Lung (tissue), 12 donors: ENCODE results near the gene CIART. TPM values are rescaled to one million over a fixed set of nuclear protein-coding genes. Genes with fewer than 3 reads are reported as not detected.
A peak's percentile ranks its signal among the peaks of the same experiment; 100 is the strongest.

ENCODE experiments used
- ATAC-seq: fragments of 200-7000 bp; cut with Tn5 transposase; one replicate; pipeline ENCODE4 v1.9.1; 2020; ENCODE audit warnings: moderate number of reproducible peaks; ENCODE audit not compliant: insufficient read depth, low FRiP score
- DNase-seq, 3 donors: peaks; one replicate each; pipeline ENCODE4 v3.0.0-alpha.2; 2013 to 2017
- H3K27ac ChIP-seq, 2 donors: one replicate each; pipeline ENCODE4 v1.5.1; 2013; ENCODE audit warnings: mild to moderate bottlenecking in 2 of 2, moderate library complexity in 2 of 2, control low read depth in 1 of 2, inconsistent platforms in 1 of 2, low read depth in 1 of 2, low read length in 1 of 2
- H3K27me3 ChIP-seq, 3 donors: one replicate each; pipeline ENCODE4 v1.5.1; 2013; ENCODE audit warnings: low read length in 2 of 3; ENCODE audit not compliant: control insufficient read depth in 3 of 3, insufficient read depth in 3 of 3
- H3K36me3 ChIP-seq, 4 donors: one replicate each; pipeline ENCODE4 v1.5.1; 2013; ENCODE audit warnings: low read length in 4 of 4, mild to moderate bottlenecking in 1 of 4, moderate library complexity in 1 of 4; ENCODE audit not compliant: control insufficient read depth in 4 of 4, insufficient read depth in 4 of 4
- H3K4me1 ChIP-seq, 5 donors: one replicate each; pipeline ENCODE4 v1.5.1; 2013; ENCODE audit warnings: low read length in 5 of 5, mild to moderate bottlenecking in 2 of 5, moderate library complexity in 1 of 5; ENCODE audit not compliant: control insufficient read depth in 5 of 5, insufficient read depth in 5 of 5
- H3K4me3 ChIP-seq: one replicate; pipeline ENCODE4 v1.5.1; 2013; ENCODE audit warnings: mild to moderate bottlenecking, control low read depth, moderate library complexity
- H3K9ac ChIP-seq, 2 donors: one replicate each; pipeline ENCODE4 v1.5.1; 2013; ENCODE audit warnings: low read length in 2 of 2, control low read depth in 1 of 2; ENCODE audit not compliant: insufficient read depth in 1 of 2
- H3K9me3 ChIP-seq, 4 donors: one replicate each; pipeline ENCODE4 v1.5.1; 2013; ENCODE audit warnings: low read length in 3 of 4, mild to moderate bottlenecking in 1 of 4, moderate library complexity in 1 of 4; ENCODE audit not compliant: control insufficient read depth in 4 of 4, insufficient read depth in 3 of 4
- CTCF ChIP-seq: IDR thresholded peaks from 2 replicates; pipeline ENCODE4 v1.5.1; 2012; ENCODE audit warnings: mild to moderate bottlenecking; ENCODE audit errors: control extremely low read depth, extremely low read depth
- WGBS, 2 donors: extraction: QIAGEN DNeasy Blood & Tissue Kit; methylation state at CpG; one replicate each; pipeline ENCODE4 v1.1.7; 2013; 5-methylcytosine and 5-hydroxymethylcytosine counted together
- polyA plus RNA-seq, 2 donors: library from polyadenylated mRNA; stranded (reverse); fragments of 200-250 nt; gene quantifications; one replicate each; pipeline ENCODE4 v1.2.1, GENCODE V29; 2013
- total RNA-seq, 2 donors: library from RNA; depleted of rRNA in 1 of 2; stranded (reverse); fragments of >200 nt in 1 of 2; gene quantifications; one replicate each; pipeline ENCODE4 v1.2.1, GENCODE V29; 2014 to 2021
- donor health status: control.
- donor health status: control.
- donor health status: Bipolar disorder and iron deficiency.
- donor health status: healthy.
- donor health status: DM: yes; HTN: yes; CAD: no.

Gene CIART
- total and polyA plus RNA-seq, 4 donors: 1.3 to 8.0 (median 4.9) TPM

DNA sequence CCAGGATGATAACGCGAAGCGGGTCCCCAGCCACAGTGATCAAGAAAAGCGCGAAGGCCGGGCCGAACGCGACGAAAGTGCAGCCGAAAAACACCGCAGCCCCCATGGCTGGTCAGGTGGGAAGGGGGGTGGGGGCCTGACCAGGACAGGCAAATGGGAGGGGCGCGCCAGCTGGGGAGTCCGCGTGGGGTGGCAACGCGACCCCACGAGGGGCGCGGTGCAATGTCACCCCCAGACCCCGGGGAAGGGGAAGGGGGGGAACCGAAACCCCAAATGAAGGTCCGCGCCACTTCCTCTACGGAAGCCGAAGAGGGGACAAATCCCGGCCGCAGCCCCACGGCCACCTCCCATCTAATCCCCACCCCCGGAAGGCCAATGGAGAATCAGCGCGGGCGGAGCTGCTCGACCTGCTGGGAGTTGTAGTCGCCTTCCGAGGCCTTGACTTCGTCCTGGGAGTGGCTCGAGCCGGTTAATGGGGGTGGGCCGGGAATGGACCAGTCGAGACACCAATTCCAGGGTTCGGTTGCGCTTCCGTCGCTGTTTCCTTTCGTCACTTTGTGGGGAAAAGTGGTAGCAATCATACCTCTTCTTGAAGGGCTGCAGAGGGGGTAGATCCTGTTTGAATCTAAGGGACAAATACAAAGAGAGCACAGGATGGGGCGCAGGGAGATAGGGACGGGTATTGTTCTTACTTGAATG is 13.5 kb upstream of the CIART start, which contains the start of gene APH1A:
Gene APH1A (minus strand): TSS at position 312 of the 699 bp plus-strand sequence. CDS start 206 bp downstream, at position 106.
- H3K36me3 ChIP-seq: peaks cover 11 to 25% (median 21%) of the 10 kb centered on the region in 4 donors
- TF ChIP-seq CTCF: no peak
- H3K4me3 ChIP-seq: peak within 1 kb of the TSS; percentile 95
- DNase-seq (peak; percentile 99), ATAC-seq (peak; percentile 97)
- 1% methylated on average over 49 of the region's 49 CpGs for WGBS, 2 donors
- no peaks in the 10 kb centered on the region for H3K9me3 ChIP-seq
- peak within 1 kb of the TSS; percentile 86 to 94 for H3K9ac ChIP-seq
- H3K27ac ChIP-seq: peak within 1 kb of the TSS; percentile 94 to 98
- H3K27me3 ChIP-seq: no peaks in the 10 kb centered on the region
- H3K4me1 ChIP-seq: peaks cover 6 to 35% (median 9%) of the 10 kb centered on the region in 5 donors

DNA sequence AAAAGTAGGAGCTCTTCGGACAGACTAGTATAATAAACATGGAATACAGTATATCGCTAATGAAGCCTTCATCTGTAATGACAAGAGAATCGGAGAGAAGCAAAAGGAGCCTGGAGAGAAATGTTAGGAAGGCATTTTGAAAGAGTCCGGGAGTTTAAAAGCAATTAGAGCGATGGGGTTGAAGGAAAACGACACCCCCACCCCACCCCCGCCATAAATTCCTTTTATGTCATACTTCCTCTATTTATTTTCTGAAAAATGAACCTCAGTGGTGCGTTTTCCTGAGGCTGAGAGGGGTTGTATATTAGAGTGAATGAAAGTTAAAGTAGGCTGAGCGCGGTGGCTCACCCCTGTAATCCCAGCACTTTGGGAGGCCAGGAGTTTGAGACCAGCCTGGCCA is 12.9 kb upstream of the CIART start:
- H3K36me3 ChIP-seq: peaks cover 11 to 23% (median 21%) of the 10 kb centered on the region in 4 donors
- H3K9ac ChIP-seq: peak overlapping the region; percentile 53 to 79
- no peak overlapping the region for H3K4me3 ChIP-seq
- no peaks in the 10 kb centered on the region for H3K27me3 ChIP-seq
- ATAC-seq (no peak), DNase-seq (no peak)
- H3K27ac ChIP-seq: peak overlapping the region; percentile 84 to 98
- no peaks in the 10 kb centered on the region for H3K9me3 ChIP-seq
- 22 to 27% methylated on average over 10 of the region's 10 CpGs for WGBS, 2 donors
- H3K4me1 ChIP-seq: peaks cover 6 to 36% (median 9%) of the 10 kb centered on the region in 5 donors
- no peak for TF ChIP-seq CTCF

GRCh38 chr1:150271291-150271959 is 10.9 kb upstream of the CIART start:
- no peak for TF ChIP-seq CTCF
- DNase-seq: no peak
- ATAC-seq: no peak
- H3K4me1 ChIP-seq: peaks cover 6 to 36% (median 9%) of the 10 kb centered on the region in 5 donors
- H3K9ac ChIP-seq: no peak overlapping the region
- WGBS, 2 donors: 93 to 96% methylated on average over 7 of the region's 7 CpGs
- H3K27ac ChIP-seq: no peak overlapping the region
- H3K4me3 ChIP-seq: no peak overlapping the region
- H3K27me3 ChIP-seq: no peaks in the 10 kb centered on the region
- H3K9me3 ChIP-seq: no peaks in the 10 kb centered on the region
- peaks cover 4 to 13% (median 7%) of the 10 kb centered on the region in 4 donors for H3K36me3 ChIP-seq
